ENCODE results near the gene STX11. TPM values are rescaled to one million over a fixed set of nuclear protein-coding genes. Genes with fewer than 3 reads are reported as not detected.

Gene STX11
- total RNA-seq, 1 donor, result 3.5 TPM

- TF ChIP-seq CTCF (IDR thresholded peaks at IDR 0.05; ENCODE audit: insufficient read depth, low read length), result no peak
- DNase-seq (ENCODE audit: low read depth), result no peak
These were observed 5.2 kb downstream of the STX11 start for GRCh38 chr6:144155529-144155928.

GRCh38 chr6:144156338-144156737 is 6.0 kb downstream of the STX11 start:
- no peak for TF ChIP-seq CTCF (IDR thresholded peaks at IDR 0.05; ENCODE audit: insufficient read depth, low read length)
- peak; percentile 51 for DNase-seq (ENCODE audit: low read depth)
- H3K4me3 ChIP-seq (ENCODE audit: low read depth, low read length), result no peak overlapping the region

More at GRCh38 chr6:144155529-144155928, 5.2 kb downstream of the STX11 start:
- H3K4me3 ChIP-seq (ENCODE audit: low read depth, low read length), result no peak overlapping the region

GRCh38 chr6:144156991-144157390 is 6.7 kb downstream of the STX11 start:
- TF ChIP-seq CTCF (IDR thresholded peaks at IDR 0.05; ENCODE audit: insufficient read depth, low read length), result no peak
- no peak overlapping the region for H3K4me3 ChIP-seq (ENCODE audit: low read depth, low read length)
- no peak for DNase-seq (ENCODE audit: low read depth)

GRCh38 chr6:144158133-144158532 is 7.8 kb downstream of the STX11 start:
- peak; percentile 98 for DNase-seq (ENCODE audit: low read depth)
- TF ChIP-seq CTCF (IDR thresholded peaks at IDR 0.05; ENCODE audit: insufficient read depth, low read length), result no peak
- H3K4me3 ChIP-seq (ENCODE audit: low read depth, low read length), result no peak overlapping the region

GRCh38 chr6:144159223-144159622 is 8.9 kb downstream of the STX11 start:
- H3K4me3 ChIP-seq (ENCODE audit: low read depth, low read length), result no peak overlapping the region
- no peak for TF ChIP-seq CTCF (IDR thresholded peaks at IDR 0.05; ENCODE audit: insufficient read depth, low read length)
- DNase-seq (ENCODE audit: low read depth), result no peak

- TF ChIP-seq CTCF (IDR thresholded peaks at IDR 0.05; ENCODE audit: insufficient read depth, low read length), result no peak
- H3K4me3 ChIP-seq (ENCODE audit: low read depth, low read length), result no peak overlapping the region
- DNase-seq (ENCODE audit: low read depth), result no peak
These were observed 9.4 kb downstream of the STX11 start for GRCh38 chr6:144159742-144160141.

GRCh38 chr6:144160431-144161005 is 10.2 kb downstream of the STX11 start:
- DNase-seq (ENCODE audit: low read depth), result no peak
- TF ChIP-seq CTCF (IDR thresholded peaks at IDR 0.05; ENCODE audit: insufficient read depth, low read length), result no peak
- no peak overlapping the region for H3K4me3 ChIP-seq (ENCODE audit: low read depth, low read length)

All from fibroblast of the aortic adventitia (primary cell).